GM18505 (cell line): ENCODE measurements around the gene LRP2.
"Not testable (repeated sequence)": the region's sequence is repeated elsewhere in the genome, so short reads cannot be mapped to it uniquely, and the experiment has no call there.

Experiments
- ATAC-seq: cut with Tn5 transposase; IDR thresholded peaks from one replicate; pipeline ENCODE4 v1.9.1; 2021; ENCODE audit not compliant: unreplicated experiment
- POLR2A ChIP-seq: IDR thresholded peaks from 4 replicates; pipeline ENCODE4 v1.6.1; 2011; ENCODE audit warnings: borderline replicate concordance; ENCODE audit not compliant: insufficient read depth, insufficient read length; ENCODE audit errors: extremely low read depth

Gene LRP2

GRCh38 chr2:169139993-169140767 lies 222.2 kb downstream of the LRP2 start:
- ATAC-seq: no peak
- TF ChIP-seq POLR2A: no peak

DNA sequence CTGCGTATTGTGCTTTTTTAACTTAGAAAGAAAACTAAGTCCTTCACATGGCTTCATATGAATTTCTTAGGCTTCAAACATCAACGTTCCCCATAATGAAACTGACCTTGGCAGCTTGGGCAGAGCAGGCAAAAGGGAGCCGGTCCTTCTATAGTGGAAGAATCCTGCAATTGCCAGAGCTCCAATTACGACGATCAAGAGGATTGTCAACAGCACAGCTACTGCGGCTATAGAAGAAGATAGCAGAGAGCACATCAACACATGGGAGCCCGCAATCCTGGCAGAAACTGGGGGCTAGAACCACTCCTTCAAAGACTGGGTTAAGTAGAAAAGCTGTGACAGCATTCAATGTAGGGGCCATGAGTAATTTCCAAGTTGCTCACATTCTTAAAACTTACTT lies 223.2 kb downstream of the LRP2 start:
- TF ChIP-seq POLR2A: no peak
- ATAC-seq: no peak

DNA sequence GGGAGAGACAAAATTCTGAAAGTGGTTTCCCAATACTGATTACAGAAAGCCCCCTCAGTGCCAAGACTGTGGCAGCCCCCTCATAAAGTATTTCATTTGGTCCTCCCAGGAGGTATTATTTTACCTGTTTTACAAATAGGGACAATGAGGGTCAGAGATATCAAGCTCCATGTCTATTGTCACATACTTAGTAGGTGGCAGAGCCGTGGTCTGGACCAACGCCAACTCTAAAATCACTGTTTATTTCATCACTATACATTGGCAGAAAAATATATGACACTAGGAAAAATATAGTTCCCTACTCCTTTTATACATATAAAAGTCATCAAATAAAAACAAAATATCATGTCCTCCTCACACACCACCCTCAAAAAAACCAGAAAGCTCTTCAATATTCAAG lies 224.4 kb downstream of the LRP2 start:
- TF ChIP-seq POLR2A: no peak
- no peak for ATAC-seq

GRCh38 chr2:169136885-169137534 lies 225.3 kb downstream of the LRP2 start:
- no peak for TF ChIP-seq POLR2A
- no peak for ATAC-seq

GRCh38 chr2:169136428-169136827 lies 225.9 kb downstream of the LRP2 start:
- ATAC-seq: not testable (repeated sequence)

DNA sequence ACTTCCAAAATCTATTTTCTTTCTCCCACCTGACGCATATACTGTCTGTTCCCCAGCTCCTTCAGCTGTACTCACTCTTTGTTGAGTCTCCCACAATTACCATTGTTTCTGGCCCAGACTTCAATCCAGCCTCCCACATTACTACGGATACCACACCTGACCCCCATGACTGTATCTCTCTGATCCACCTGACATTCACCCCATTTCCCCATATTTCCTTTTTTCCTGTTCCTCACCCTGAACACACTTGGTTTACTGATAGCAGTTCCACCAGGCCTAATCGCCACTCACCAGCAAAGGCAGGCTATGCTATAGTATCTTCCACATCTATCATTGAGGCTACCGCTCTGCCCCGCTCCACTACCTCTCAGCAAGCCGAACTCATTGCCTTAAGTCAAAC lies 228.1 kb downstream of the LRP2 start:
- ATAC-seq: not testable (repeated sequence)

GRCh38 chr2:169131587-169132512 lies 230.5 kb downstream of the LRP2 start:
- no peak for TF ChIP-seq POLR2A
- ATAC-seq: no peak

DNA sequence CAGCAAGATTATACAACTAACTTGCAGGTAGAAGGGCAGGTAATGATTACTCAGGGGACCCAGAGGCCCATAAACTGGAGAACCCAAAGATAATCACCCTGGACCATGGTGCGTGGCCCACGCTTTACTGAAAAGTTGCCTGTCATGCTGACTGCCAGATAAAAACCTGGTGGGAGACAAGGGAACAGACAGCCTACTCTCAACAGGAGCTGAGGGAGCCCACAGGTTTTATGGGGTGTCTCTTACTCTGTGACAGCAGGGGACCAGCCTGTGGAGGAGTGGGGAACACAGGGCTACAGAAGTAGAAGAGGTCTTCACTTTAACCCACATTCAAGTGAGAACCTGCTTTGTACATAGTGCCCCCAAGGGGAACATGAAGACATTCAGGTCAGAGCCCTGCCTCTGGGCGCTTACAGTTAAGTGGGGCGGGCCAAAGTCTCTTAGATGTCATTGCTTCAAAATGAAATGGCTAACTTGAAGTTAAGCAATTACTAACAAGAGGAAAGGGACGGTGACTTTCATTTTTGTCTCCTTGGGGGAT lies 232.6 kb downstream of the LRP2 start:
- ATAC-seq: no peak
- no peak for TF ChIP-seq POLR2A

DNA sequence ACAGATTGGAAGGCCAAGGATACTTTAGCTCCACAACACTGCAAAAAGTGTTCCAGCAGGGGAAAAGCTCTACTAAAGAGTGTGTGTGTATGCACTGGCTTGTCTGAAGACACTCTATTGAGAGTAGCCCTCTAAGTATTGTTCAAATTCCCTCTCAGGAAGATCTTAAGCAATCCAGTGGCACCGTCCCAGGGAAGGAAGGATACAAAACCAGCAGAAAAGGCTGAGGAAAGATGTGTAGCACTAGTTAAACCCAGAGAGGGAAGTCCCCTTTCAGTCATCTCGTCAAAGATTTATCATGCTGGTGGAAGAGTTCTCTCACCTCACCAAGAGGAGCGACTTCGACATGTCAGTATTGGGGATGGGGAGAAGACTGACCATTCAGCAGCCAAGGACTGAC lies 242.5 kb downstream of the LRP2 start:
- no peak for ATAC-seq
- TF ChIP-seq POLR2A: no peak

GRCh38 chr2:169119123-169119760 lies 243.1 kb downstream of the LRP2 start:
- no peak for ATAC-seq
- TF ChIP-seq POLR2A: no peak

GRCh38 chr2:169118060-169118459 lies 244.3 kb downstream of the LRP2 start:
- no peak for TF ChIP-seq POLR2A
- no peak for ATAC-seq

GRCh38 chr2:169116993-169117392 lies 245.3 kb downstream of the LRP2 start:
- no peak for TF ChIP-seq POLR2A
- no peak for ATAC-seq

- no peak for TF ChIP-seq POLR2A
- no peak for ATAC-seq
These were observed 246.0 kb downstream of the LRP2 start for GRCh38 chr2:169116327-169116726.
